ENCODE results near the gene ZBTB34. TPM values are rescaled to one million over a fixed set of nuclear protein-coding genes. Genes with fewer than 3 reads are reported as not detected.

The ZBTB34 gene
- total and polyA plus RNA-seq, 2 experiments from 2014 or later: 6.1 to 21.3 TPM

DNA sequence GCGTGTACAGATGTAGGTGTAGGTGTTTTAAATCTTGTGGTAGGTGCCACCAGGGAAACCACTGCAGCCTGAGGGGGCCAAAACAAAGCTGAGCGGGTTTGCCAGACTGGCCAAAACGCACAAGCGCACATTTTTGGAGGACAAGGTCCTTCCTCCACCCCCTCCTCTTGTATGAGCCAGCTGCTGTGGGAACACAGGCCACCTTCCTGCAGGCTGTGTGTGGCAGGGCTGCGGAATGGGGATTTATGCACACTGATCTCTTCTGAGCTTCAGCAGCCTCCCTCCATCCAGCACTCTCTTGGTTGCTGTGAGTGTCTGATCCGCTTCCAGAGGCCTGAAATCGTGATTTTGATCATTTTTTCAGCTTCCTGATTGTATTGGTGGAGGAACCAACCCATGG, 33.2 kb upstream of the ZBTB34 start:
- no peak for DNase-seq (ENCODE audit: low spot score)
- H2AFZ ChIP-seq: no peak overlapping the region

GRCh38 chr9:126829035-126829434, 31.4 kb upstream of the ZBTB34 start:
- no peak overlapping the region for H3K27ac ChIP-seq
- H3K4me3 ChIP-seq: no peak overlapping the region
- H3K79me2 ChIP-seq: peaks cover 80% of the 10 kb centered on the region
- 84% methylated on average over 1 of the region's 1 CpG for WGBS (ENCODE audit: low lambda C conversion rate, missing lambda C conversion rate)
- DNase-seq (ENCODE audit: low spot score): no peak
- no peaks in the 10 kb centered on the region for H3K4me1 ChIP-seq (ENCODE audit: insufficient read depth)
- H4K20me1 ChIP-seq (ENCODE audit: insufficient read depth, poor library complexity, severe bottlenecking): peaks cover 23% of the 10 kb centered on the region
- H3K9me3 ChIP-seq (ENCODE audit: low read depth): no peaks in the 10 kb centered on the region
- H3K27me3 ChIP-seq: no peaks in the 10 kb centered on the region
- H3K36me3 ChIP-seq (replicated peaks; ENCODE audit: insufficient read depth, low read depth): peaks cover under 1% of the 10 kb centered on the region
- TF ChIP-seq EZH2phosphoT487 (IDR thresholded peaks at IDR 0.05; ENCODE audit: low read depth, severe bottlenecking, unreplicated experiment) (no peak), EZH2 (IDR thresholded peaks at IDR 0.05; ENCODE audit: borderline replicate concordance) (no peak), CTCF (IDR thresholded peaks at IDR 0.05; ENCODE audit: poor library complexity) (no peak)
- H3K9me2 ChIP-seq (replicated peaks; ENCODE audit: insufficient read depth): no peaks in the 10 kb centered on the region
- no peak overlapping the region for H2AFZ ChIP-seq
- H3K4me2 ChIP-seq: no peak overlapping the region

More for the DNA sequence above, 33.2 kb upstream of the ZBTB34 start:
- Histone ChIP-seq H3K4me3 (no peak overlapping the region), H3K27ac (no peak overlapping the region), H3K9me3 (ENCODE audit: low read depth) (no peaks in the 10 kb centered on the region), H3K4me2 (no peak overlapping the region), H3K9me2 (replicated peaks; ENCODE audit: insufficient read depth) (no peaks in the 10 kb centered on the region), H3K4me1 (ENCODE audit: insufficient read depth) (peaks cover 9% of the 10 kb centered on the region), H3K36me3 (replicated peaks; ENCODE audit: insufficient read depth, low read depth) (no peaks in the 10 kb centered on the region), H3K79me2 (peaks cover 80% of the 10 kb centered on the region), H3K27me3 (no peaks in the 10 kb centered on the region), H4K20me1 (ENCODE audit: insufficient read depth, poor library complexity, severe bottlenecking) (peaks cover 17% of the 10 kb centered on the region)
- WGBS (ENCODE audit: low lambda C conversion rate, missing lambda C conversion rate): 86% methylated on average over 7 of the region's 7 CpGs
- TF ChIP-seq CTCF (IDR thresholded peaks at IDR 0.05; ENCODE audit: poor library complexity) (no peak), EZH2 (IDR thresholded peaks at IDR 0.05; ENCODE audit: borderline replicate concordance) (no peak), EZH2phosphoT487 (IDR thresholded peaks at IDR 0.05; ENCODE audit: low read depth, severe bottlenecking, unreplicated experiment) (no peak)

- no peak for DNase-seq (ENCODE audit: low spot score)
- Histone ChIP-seq H3K4me3 (no peak overlapping the region), H3K36me3 (replicated peaks; ENCODE audit: insufficient read depth, low read depth) (peaks cover 4% of the 10 kb centered on the region), H3K79me2 (peaks cover 87% of the 10 kb centered on the region), H3K4me1 (ENCODE audit: insufficient read depth) (no peaks in the 10 kb centered on the region), H3K4me2 (no peak overlapping the region), H3K9me3 (ENCODE audit: low read depth) (no peaks in the 10 kb centered on the region), H4K20me1 (ENCODE audit: insufficient read depth, poor library complexity, severe bottlenecking) (peaks cover 33% of the 10 kb centered on the region), H3K27ac (no peak overlapping the region), H3K27me3 (no peaks in the 10 kb centered on the region), H3K9me2 (replicated peaks; ENCODE audit: insufficient read depth) (no peaks in the 10 kb centered on the region), H2AFZ (no peak overlapping the region)
- no peak for TF ChIP-seq CTCF (IDR thresholded peaks at IDR 0.05; ENCODE audit: poor library complexity)
- TF ChIP-seq EZH2 (IDR thresholded peaks at IDR 0.05; ENCODE audit: borderline replicate concordance): no peak
- TF ChIP-seq EZH2phosphoT487 (IDR thresholded peaks at IDR 0.05; ENCODE audit: low read depth, severe bottlenecking, unreplicated experiment): no peak
- WGBS (ENCODE audit: low lambda C conversion rate, missing lambda C conversion rate): 76% methylated on average over 3 of the region's 3 CpGs
These were observed 29.6 kb upstream of the ZBTB34 start for GRCh38 chr9:126830827-126831226.

DNA sequence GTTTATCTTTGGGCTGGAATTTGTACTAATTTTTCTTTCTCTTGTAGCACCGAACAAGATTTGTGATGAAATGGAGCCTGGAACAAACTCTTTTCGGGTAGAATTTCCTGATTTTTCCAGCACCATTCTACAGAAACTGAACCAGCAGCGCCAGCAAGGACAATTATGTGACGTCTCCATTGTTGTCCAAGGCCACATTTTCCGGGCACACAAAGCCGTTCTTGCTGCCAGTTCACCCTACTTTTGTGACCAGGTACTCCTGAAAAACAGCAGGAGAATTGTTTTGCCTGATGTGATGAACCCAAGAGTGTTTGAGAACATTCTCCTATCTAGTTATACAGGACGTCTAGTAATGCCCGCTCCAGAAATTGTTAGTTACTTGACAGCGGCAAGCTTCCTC, 28.0 kb upstream of the ZBTB34 start:
- DNase-seq (ENCODE audit: low spot score): no peak
- no peak overlapping the region for H3K4me2 ChIP-seq
- no peak overlapping the region for H3K4me3 ChIP-seq
- 93% methylated on average over 9 of the region's 9 CpGs for WGBS (ENCODE audit: low lambda C conversion rate, missing lambda C conversion rate)
- no peak overlapping the region for H2AFZ ChIP-seq
- H4K20me1 ChIP-seq (ENCODE audit: insufficient read depth, poor library complexity, severe bottlenecking): peaks cover 44% of the 10 kb centered on the region
- peaks cover 4% of the 10 kb centered on the region for H3K36me3 ChIP-seq (replicated peaks; ENCODE audit: insufficient read depth, low read depth)
- TF ChIP-seq CTCF (IDR thresholded peaks at IDR 0.05; ENCODE audit: poor library complexity) (no peak), EZH2phosphoT487 (IDR thresholded peaks at IDR 0.05; ENCODE audit: low read depth, severe bottlenecking, unreplicated experiment) (no peak), EZH2 (IDR thresholded peaks at IDR 0.05; ENCODE audit: borderline replicate concordance) (no peak)
- no peaks in the 10 kb centered on the region for H3K9me2 ChIP-seq (replicated peaks; ENCODE audit: insufficient read depth)
- H3K27ac ChIP-seq: peak overlapping the region; percentile 39
- peaks cover 83% of the 10 kb centered on the region for H3K79me2 ChIP-seq
- no peaks in the 10 kb centered on the region for H3K9me3 ChIP-seq (ENCODE audit: low read depth)
- H3K27me3 ChIP-seq: no peaks in the 10 kb centered on the region
- no peaks in the 10 kb centered on the region for H3K4me1 ChIP-seq (ENCODE audit: insufficient read depth)
